Ovary (tissue), 3 donors: ENCODE measurements around the gene FAHD2B.
"Not testable (repeated sequence)": the region's sequence is repeated elsewhere in the genome, so short reads cannot be mapped to it uniquely, and the experiment has no call there.

Experiments
- EP300 ChIP-seq: sonication (generic); formaldehyde crosslinking; IDR thresholded peaks from one replicate; pipeline ENCODE4 v1.6.1; 2017; ENCODE audit warnings: antibody characterized with exemption
- POLR2A ChIP-seq: fragments of 450-650 bp; IDR thresholded peaks from one replicate; pipeline ENCODE4 v1.6.1; 2017; ENCODE audit warnings: antibody characterized with exemption, mild to moderate bottlenecking, moderate library complexity
- TF ChIP-seq, protein P1 (sequence below), 3 donors: fragments of 450-650 bp in 2 of 3; fragments of 200-600 bp in 1 of 3; IDR thresholded peaks; one replicate each; pipeline versions ENCODE4 v1.5.1 to v1.8.0; 2016 to 2022; ENCODE audit warnings: antibody characterized with exemption in 3 of 3, mild to moderate bottlenecking in 1 of 3
- donor health status: DM: no; HTN: no; CAD: no.

DNA sequence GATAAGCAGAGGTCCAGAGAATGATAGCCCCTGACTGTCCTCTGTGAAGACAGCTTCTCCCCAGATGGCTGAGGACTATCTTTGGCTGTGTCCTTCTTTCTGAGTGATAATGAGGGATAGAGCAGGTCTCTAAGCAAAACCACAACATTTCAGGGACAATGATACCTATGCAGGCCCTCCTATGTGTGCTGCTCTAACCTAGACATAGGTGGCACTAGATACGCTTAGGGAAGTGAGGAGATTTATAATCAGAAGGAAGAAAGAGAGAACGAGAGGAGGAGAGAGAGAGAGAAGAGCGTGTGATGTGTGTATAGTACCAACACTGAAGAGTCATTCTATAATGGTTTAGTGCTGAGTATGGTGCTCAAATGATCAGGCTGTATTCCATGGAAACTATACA, 38.5 kb downstream of the FAHD2B start:
- TF ChIP-seq EP300, POLR2A: not testable (repeated sequence)
- TF ChIP-seq, protein P1, sequence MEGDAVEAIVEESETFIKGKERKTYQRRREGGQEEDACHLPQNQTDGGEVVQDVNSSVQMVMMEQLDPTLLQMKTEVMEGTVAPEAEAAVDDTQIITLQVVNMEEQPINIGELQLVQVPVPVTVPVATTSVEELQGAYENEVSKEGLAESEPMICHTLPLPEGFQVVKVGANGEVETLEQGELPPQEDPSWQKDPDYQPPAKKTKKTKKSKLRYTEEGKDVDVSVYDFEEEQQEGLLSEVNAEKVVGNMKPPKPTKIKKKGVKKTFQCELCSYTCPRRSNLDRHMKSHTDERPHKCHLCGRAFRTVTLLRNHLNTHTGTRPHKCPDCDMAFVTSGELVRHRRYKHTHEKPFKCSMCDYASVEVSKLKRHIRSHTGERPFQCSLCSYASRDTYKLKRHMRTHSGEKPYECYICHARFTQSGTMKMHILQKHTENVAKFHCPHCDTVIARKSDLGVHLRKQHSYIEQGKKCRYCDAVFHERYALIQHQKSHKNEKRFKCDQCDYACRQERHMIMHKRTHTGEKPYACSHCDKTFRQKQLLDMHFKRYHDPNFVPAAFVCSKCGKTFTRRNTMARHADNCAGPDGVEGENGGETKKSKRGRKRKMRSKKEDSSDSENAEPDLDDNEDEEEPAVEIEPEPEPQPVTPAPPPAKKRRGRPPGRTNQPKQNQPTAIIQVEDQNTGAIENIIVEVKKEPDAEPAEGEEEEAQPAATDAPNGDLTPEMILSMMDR (IDR thresholded peaks at IDR 0.05), result not testable (repeated sequence)
